ENCODE results near the gene EIF1.

GRCh38 chr17:41711669-41712400 is 23.1 kb downstream of the EIF1 start, which contains the start of gene GAST:
- TF ChIP-seq, protein P1, sequence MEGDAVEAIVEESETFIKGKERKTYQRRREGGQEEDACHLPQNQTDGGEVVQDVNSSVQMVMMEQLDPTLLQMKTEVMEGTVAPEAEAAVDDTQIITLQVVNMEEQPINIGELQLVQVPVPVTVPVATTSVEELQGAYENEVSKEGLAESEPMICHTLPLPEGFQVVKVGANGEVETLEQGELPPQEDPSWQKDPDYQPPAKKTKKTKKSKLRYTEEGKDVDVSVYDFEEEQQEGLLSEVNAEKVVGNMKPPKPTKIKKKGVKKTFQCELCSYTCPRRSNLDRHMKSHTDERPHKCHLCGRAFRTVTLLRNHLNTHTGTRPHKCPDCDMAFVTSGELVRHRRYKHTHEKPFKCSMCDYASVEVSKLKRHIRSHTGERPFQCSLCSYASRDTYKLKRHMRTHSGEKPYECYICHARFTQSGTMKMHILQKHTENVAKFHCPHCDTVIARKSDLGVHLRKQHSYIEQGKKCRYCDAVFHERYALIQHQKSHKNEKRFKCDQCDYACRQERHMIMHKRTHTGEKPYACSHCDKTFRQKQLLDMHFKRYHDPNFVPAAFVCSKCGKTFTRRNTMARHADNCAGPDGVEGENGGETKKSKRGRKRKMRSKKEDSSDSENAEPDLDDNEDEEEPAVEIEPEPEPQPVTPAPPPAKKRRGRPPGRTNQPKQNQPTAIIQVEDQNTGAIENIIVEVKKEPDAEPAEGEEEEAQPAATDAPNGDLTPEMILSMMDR (IDR thresholded peaks at IDR 0.05): no peak
- TF ChIP-seq EP300 (IDR thresholded peaks at IDR 0.05) (no peak), POLR2A (IDR thresholded peaks at IDR 0.05) (no peak)
